Measurements from ENCODE around the gene DAZAP2. TPM values are rescaled to one million over a fixed set of nuclear protein-coding genes. Genes with fewer than 3 reads are reported as not detected.
"Not testable (repeated sequence)": the region's sequence is repeated elsewhere in the genome, so short reads cannot be mapped to it uniquely, and the experiment has no call there.

Gene DAZAP2
- total and polyA plus RNA-seq, 12 donors = 39.7 to 228 (median 165) TPM

DNA sequence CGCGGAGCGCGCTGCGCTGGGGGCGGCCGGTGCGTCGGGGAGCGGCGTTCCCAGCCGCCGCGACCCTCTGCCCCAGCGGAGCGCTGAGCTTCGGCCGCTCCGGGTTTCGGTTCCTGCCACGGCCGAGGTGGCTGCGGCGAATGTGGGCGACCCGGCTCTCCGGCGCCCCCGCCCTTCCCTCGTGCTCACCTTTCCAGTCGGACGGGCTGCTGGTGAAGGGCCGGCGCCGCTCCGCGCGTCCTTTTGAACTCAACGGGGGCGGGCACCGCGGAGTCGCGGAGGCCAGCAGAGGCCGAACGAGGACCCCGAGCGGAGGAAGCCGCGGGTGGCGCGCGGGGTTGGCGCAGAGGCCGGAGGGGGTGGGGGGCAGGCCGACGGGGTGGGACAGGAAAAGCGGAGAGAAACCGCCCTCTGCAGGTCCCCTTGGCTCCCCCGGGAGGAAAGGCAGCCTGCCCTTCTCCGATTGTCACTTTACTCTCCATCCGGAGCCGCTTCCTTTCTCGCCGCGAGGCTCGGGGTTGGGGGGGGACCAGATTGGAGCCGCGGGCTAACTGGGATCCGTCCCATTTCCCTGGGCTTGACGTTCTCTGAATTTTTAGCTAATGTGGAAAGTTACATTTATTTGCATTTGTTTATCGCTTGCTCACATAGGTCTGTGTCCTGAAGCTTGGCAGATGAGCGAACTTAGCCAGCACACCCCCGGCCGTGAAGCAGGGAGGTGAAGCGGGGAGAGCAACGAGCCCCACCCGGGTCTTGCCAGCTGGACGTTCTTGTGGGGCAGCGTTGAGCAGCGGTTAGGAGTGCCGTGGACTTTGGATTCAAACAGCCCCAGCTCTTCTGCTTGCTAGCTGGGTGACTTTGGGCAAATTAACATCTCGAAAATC is 31.7 kb downstream of the DAZAP2 start, which contains the start of gene SMAGP:
SMAGP (minus strand) TSS at position 349 of the 884 bp plus-strand sequence. CDS start 1,137 bp downstream, outside the sequence.
- 1% methylated on average over 61 to 83 of the region's 83 CpGs for WGBS, 2 donors
- TF ChIP-seq, protein P1, sequence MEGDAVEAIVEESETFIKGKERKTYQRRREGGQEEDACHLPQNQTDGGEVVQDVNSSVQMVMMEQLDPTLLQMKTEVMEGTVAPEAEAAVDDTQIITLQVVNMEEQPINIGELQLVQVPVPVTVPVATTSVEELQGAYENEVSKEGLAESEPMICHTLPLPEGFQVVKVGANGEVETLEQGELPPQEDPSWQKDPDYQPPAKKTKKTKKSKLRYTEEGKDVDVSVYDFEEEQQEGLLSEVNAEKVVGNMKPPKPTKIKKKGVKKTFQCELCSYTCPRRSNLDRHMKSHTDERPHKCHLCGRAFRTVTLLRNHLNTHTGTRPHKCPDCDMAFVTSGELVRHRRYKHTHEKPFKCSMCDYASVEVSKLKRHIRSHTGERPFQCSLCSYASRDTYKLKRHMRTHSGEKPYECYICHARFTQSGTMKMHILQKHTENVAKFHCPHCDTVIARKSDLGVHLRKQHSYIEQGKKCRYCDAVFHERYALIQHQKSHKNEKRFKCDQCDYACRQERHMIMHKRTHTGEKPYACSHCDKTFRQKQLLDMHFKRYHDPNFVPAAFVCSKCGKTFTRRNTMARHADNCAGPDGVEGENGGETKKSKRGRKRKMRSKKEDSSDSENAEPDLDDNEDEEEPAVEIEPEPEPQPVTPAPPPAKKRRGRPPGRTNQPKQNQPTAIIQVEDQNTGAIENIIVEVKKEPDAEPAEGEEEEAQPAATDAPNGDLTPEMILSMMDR (IDR thresholded peaks at IDR 0.05) = peak in 2 of 9 donors; percentile 7 to 31

DNA sequence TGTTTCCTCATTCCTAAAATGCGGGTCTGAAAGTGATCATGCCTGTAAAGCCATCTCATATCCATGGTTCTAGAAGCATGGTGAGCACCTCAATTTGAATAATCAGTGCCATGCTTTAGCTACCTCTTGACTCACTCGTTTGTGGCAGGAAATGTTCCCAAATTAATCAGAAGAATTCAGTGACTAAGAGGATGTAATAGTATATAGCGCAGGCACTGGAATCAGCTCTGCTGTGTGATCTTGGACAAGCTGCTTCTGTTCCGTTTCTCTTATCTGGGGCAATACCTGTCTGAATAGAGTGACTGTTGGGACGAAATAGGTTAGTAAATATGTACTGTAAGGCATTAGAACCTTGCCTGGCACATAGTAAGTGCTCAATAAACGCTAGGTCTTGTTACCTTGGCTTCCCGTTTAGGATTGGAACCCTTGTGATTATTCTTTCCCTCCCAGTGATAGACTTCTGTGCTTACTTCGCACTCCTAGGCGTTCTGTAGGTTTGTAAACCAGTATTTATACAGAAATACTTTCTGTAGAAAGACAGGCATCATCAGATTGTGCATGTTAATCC is 32.4 kb downstream of the DAZAP2 start:
- TF ChIP-seq, protein P1 (IDR thresholded peaks at IDR 0.05) = no peak
- H3K27me3 ChIP-seq = peaks cover 0 to 22% (median 3%) of the 10 kb centered on the region in 7 donors
- peak in 5 of 8 donors; percentile 32 to 55 (median 49) for ATAC-seq
- intact Hi-C loops (cut with DNase I) = loop anchor here in 2 of 10 donors (1.0 to 10.0 kb wide), 3 partner anchors 25 to 70 kb away; no protein-coding TSS in a partner anchor
- H3K36me3 ChIP-seq = no peaks in the 10 kb centered on the region
- peak overlapping the region in 9 of 10 donors; percentile 66 to 87 (median 80) for H3K4me3 ChIP-seq
- H3K27ac ChIP-seq = peak overlapping the region in 9 of 10 donors; percentile 70 to 92 (median 84)
- no peak for DNase-seq
- WGBS, 2 donors = 53 to 57% methylated on average over 9 of the region's 9 CpGs
- peaks cover 0 to 28% (median 18%) of the 10 kb centered on the region in 9 donors for H3K4me1 ChIP-seq
- no peaks in the 10 kb centered on the region for H3K9me3 ChIP-seq

More for the DNA sequence above, 31.7 kb downstream of the DAZAP2 start, which contains the start of gene SMAGP:
- ATAC-seq = peak; percentile 76 to 90 (median 86)
- H3K27me3 ChIP-seq = peaks cover 0 to 22% (median 3%) of the 10 kb centered on the region in 7 donors
- no peaks in the 10 kb centered on the region for H3K9me3 ChIP-seq
- DNase-seq = peak; percentile 64
- H3K36me3 ChIP-seq = no peaks in the 10 kb centered on the region
- intact Hi-C loops (cut with DNase I) = loop anchor here in 2 of 10 donors (1.0 to 10.0 kb wide), 3 partner anchors 24 to 71 kb away; no protein-coding TSS in a partner anchor
- H3K4me1 ChIP-seq = peaks cover 0 to 28% (median 18%) of the 10 kb centered on the region in 9 donors
- H3K4me3 ChIP-seq = peak within 1 kb of the TSS; percentile 45 to 87 (median 80)
- H3K27ac ChIP-seq = peak within 1 kb of the TSS; percentile 44 to 92 (median 83)

DNA sequence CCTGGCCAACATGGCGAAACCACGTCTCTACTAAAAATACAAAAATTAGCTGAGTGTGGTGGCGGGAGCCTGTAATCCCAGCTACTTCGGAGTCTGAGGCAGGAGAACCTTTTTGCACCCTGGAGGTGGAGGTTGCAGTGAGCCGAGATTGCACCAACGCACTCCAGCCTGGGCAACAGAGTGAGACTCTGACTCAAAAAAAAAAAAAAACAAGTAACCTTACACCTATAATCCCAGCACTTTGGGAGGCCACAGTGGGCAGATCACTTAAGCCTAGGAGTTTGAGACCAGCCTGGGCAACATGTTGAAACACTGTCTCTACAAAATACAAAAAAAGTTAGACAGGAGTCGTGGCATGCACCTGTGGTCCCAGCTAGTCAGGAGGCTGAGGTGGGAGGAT is 34.2 kb downstream of the DAZAP2 start:
- not testable (repeated sequence) for H3K4me3 ChIP-seq, H3K36me3 ChIP-seq, DNase-seq, H3K9me3 ChIP-seq, ATAC-seq, H3K27ac ChIP-seq
- intact Hi-C loops (cut with DNase I) = loop anchor here in 1 of 10 donors (10.0 kb wide), 1 partner anchor 62 kb away; no protein-coding TSS in a partner anchor
- 96% methylated on average over 7 of the region's 7 CpGs for WGBS, 2 donors
- Histone ChIP-seq H3K27me3 (peaks cover 0 to 26% (median 3%) of the 10 kb centered on the region in 7 donors), H3K4me1 (peaks cover 0 to 27% (median 18%) of the 10 kb centered on the region in 9 donors)

DNA sequence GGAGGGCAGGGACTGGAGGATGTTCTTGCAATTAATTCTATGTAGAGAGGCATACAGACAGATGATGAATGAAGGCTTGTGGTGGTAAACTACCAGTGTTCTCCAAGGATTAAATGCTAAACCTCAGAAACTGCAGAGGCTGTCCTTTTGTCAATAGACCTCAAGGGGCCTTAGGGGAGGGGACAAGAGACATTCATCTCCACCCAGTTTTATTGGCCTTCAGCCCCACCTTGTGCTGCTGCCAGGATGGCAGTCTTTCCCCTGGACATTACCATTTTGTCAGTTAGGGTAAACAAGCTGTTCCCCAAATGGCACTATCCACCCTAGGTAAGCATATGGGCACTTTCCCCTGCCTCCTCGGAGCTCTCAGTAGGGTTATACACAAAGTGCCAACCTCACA is 36.5 kb downstream of the DAZAP2 start:
- intact Hi-C loops (cut with DNase I) = loop anchor here in 1 of 10 donors (10.0 kb wide), 1 partner anchor 60 kb away; no protein-coding TSS in a partner anchor
- WGBS, 2 donors = 84 to 100% methylated on average over 1 of the region's 1 CpG
- no peak for DNase-seq
- H3K4me1 ChIP-seq = peaks cover 0 to 14% (median 8%) of the 10 kb centered on the region in 9 donors
- TF ChIP-seq, protein P1 (IDR thresholded peaks at IDR 0.05) = no peak
- H3K27ac ChIP-seq = no peak overlapping the region
- no peaks in the 10 kb centered on the region for H3K9me3 ChIP-seq
- no peak for ATAC-seq
- H3K27me3 ChIP-seq = peaks cover 0 to 26% (median 3%) of the 10 kb centered on the region in 7 donors
- H3K36me3 ChIP-seq = no peaks in the 10 kb centered on the region
- H3K4me3 ChIP-seq = no peak overlapping the region
